Nephron progenitor cell (in vitro differentiated cells): ENCODE data around the gene TBC1D10A.

ENCODE experiments used
- DNase-seq: peaks from one replicate; pipeline ENCODE4 v3.0.0; 2021
- H3K27ac Mint-ChIP-seq: 2 replicates; pipeline ENCODE4 v1.8.0; 2021; ENCODE audit warnings: mild to moderate bottlenecking, moderate library complexity, mixed read lengths
- H3K27me3 Mint-ChIP-seq: 2 replicates; pipeline ENCODE4 v1.8.0; 2021; ENCODE audit warnings: mild to moderate bottlenecking, low read depth, mixed read lengths; ENCODE audit not compliant: poor library complexity
- H3K36me3 Mint-ChIP-seq: 2 replicates; pipeline ENCODE4 v1.8.0; 2021; ENCODE audit warnings: low read depth, mixed read lengths
- H3K4me1 Mint-ChIP-seq: 2 replicates; pipeline ENCODE4 v1.8.0; 2021; ENCODE audit warnings: mixed read lengths
- H3K4me3 Mint-ChIP-seq: 2 replicates; pipeline ENCODE4 v1.8.0; 2021; ENCODE audit warnings: mild to moderate bottlenecking, moderate library complexity, mixed read lengths
- H3K9me3 Mint-ChIP-seq: 2 replicates; pipeline ENCODE4 v1.8.0; 2021; ENCODE audit warnings: mild to moderate bottlenecking, moderate library complexity, mixed read lengths
- TF ChIP-seq, protein P1 (sequence below): fragments of 200-600 bp; sonication (generic); IDR thresholded peaks from 2 replicates; pipeline ENCODE4 v1.5.0; 2021; ENCODE audit warnings: antibody characterized with exemption

TBC1D10A gene

DNA sequence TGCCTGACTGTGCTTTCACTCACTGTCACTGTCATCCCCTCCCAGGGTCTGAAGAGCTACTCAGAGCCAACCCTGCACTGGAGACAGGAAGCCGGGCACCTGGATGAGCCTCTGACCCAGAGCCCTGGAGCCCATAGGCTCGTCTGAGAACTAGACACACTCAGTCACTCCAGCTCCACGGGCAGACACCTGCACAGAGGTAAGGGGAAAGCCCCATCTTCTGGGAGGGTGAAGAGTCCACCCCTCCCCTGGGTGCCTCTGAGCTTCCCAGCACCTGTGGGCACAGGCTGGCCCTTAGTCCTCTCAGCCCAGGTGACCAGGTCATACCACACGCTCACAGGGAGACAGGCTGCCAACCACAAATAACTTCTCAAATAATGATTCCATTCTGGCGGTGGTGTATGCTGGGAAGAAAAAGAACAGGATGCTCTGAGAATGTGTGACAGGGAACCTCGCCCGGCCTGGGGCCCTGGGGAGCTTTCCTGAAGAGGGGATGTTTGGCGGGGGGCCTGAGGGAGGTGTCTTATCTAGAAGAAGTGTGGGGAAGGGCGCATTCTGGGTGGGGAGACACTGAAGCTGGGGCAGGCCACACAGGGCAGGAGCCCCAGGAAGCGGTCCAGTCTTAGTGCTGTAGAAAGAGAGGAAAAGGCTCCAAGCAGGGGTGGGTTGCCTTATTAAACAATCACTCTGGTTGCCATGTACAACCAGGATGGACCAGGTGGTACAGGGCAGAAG lies 35.3 kb upstream of the TBC1D10A start:
- no peaks in the 10 kb centered on the region for H3K36me3 Mint-ChIP-seq

GRCh38 chr22:30358541-30358940 lies 31.8 kb upstream of the TBC1D10A start:
- no peak overlapping the region for H3K27ac Mint-ChIP-seq
- TF ChIP-seq, protein P1, sequence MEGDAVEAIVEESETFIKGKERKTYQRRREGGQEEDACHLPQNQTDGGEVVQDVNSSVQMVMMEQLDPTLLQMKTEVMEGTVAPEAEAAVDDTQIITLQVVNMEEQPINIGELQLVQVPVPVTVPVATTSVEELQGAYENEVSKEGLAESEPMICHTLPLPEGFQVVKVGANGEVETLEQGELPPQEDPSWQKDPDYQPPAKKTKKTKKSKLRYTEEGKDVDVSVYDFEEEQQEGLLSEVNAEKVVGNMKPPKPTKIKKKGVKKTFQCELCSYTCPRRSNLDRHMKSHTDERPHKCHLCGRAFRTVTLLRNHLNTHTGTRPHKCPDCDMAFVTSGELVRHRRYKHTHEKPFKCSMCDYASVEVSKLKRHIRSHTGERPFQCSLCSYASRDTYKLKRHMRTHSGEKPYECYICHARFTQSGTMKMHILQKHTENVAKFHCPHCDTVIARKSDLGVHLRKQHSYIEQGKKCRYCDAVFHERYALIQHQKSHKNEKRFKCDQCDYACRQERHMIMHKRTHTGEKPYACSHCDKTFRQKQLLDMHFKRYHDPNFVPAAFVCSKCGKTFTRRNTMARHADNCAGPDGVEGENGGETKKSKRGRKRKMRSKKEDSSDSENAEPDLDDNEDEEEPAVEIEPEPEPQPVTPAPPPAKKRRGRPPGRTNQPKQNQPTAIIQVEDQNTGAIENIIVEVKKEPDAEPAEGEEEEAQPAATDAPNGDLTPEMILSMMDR, result no peak
- peaks cover 3% of the 10 kb centered on the region for H3K27me3 Mint-ChIP-seq
- H3K4me3 Mint-ChIP-seq, result peak overlapping the region; percentile 96
- peaks cover 42% of the 10 kb centered on the region for H3K4me1 Mint-ChIP-seq
- DNase-seq, result no peak
- H3K9me3 Mint-ChIP-seq, result no peaks in the 10 kb centered on the region
- H3K36me3 Mint-ChIP-seq, result peaks cover 11% of the 10 kb centered on the region

More for the DNA sequence above, 35.3 kb upstream of the TBC1D10A start:
- peak overlapping the region; percentile 76 for H3K27ac Mint-ChIP-seq
- TF ChIP-seq, protein P1, result no peak
- H3K9me3 Mint-ChIP-seq, result no peaks in the 10 kb centered on the region
- no peak overlapping the region for H3K4me3 Mint-ChIP-seq
- no peak for DNase-seq
- peaks cover 13% of the 10 kb centered on the region for H3K4me1 Mint-ChIP-seq
- peaks cover 3% of the 10 kb centered on the region for H3K27me3 Mint-ChIP-seq

DNA sequence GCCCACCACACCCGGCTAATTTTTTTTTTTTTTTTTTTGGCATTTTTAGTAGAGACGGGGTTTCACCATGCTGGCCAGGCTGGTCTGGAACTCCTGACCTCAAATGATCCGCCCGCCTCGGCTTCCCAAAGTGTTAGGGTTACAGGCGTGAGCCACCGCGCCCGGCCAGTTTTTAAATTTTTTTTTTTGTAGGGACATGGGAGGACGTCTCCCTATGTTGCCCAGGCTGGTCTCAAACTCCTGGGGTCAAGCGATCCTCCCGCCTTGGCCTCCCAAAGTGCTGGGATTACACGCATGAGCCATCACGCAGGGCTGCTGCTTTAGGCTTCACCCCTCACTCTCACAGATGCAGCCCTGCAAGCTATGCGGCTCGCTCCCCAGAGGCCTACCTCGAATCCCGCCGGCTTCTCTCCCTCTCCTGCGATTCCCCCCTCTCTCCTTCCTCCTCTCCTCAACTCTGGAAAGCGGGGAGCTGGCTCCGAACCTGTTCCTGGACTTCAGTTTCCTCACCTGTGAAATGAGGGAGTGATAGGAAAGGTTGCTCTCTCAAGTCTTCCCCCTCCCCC lies 31.0 kb upstream of the TBC1D10A start:
- TF ChIP-seq, protein P1, result no peak
- Mint-ChIP-seq H3K9me3 (no peaks in the 10 kb centered on the region), H3K4me3 (peak overlapping the region; percentile 96), H3K4me1 (peaks cover 42% of the 10 kb centered on the region), H3K36me3 (peaks cover 13% of the 10 kb centered on the region), H3K27me3 (peaks cover 3% of the 10 kb centered on the region), H3K27ac (no peak overlapping the region)
- no peak for DNase-seq

DNA sequence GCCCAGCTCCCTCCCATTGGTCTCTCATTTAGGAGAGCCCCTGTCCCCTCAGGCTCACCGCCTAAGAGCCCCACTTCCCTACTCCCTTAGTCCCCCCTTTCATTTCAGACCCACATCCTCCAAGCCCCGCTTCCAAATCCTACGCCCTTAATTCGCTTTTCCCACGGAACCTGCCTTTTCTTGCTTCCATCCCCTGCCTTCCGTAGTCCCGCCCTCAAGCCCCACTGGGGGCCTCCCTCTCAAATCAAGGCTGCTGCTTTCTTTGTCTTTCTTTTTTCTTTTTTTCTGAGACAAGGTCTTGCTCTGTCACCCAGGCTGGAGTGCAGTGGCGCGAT lies 30.5 kb upstream of the TBC1D10A start:
- Mint-ChIP-seq H3K27ac (peak overlapping the region; percentile 96), H3K27me3 (peaks cover 3% of the 10 kb centered on the region), H3K4me3 (peak overlapping the region; percentile 96), H3K4me1 (peaks cover 37% of the 10 kb centered on the region), H3K36me3 (peaks cover 18% of the 10 kb centered on the region), H3K9me3 (no peaks in the 10 kb centered on the region)
- TF ChIP-seq, protein P1, result no peak
- DNase-seq, result no peak

GRCh38 chr22:30356449-30357235 lies 29.9 kb upstream of the TBC1D10A start, which contains the start of the genes CCDC157 and SF3A1:
Gene CCDC157, plus strand, starts transcription at chr22:30357007. Its CDS starts 8,994 bp downstream, at chr22:30366001.
Gene SF3A1, minus strand, starts transcription at chr22:30356894. Its CDS starts 102 bp downstream, at chr22:30356792.
- peak within 1 kb of the TSS; percentile 96 for H3K4me3 Mint-ChIP-seq
- H3K4me1 Mint-ChIP-seq, result peaks cover 37% of the 10 kb centered on the region
- DNase-seq, result peak; percentile 88
- peaks cover 23% of the 10 kb centered on the region for H3K36me3 Mint-ChIP-seq
- TF ChIP-seq, protein P1, result no peak
- peaks cover 3% of the 10 kb centered on the region for H3K27me3 Mint-ChIP-seq
- no peaks in the 10 kb centered on the region for H3K9me3 Mint-ChIP-seq
- peak within 1 kb of the TSS; percentile 96 for H3K27ac Mint-ChIP-seq
